NB4 (cell line): ENCODE data around the gene CCT4.

ENCODE experiments used
- MYC ChIP-seq: IDR thresholded peaks from 2 replicates; pipeline ENCODE4 v1.6.1; 2011; ENCODE audit warnings: low read depth, low read length
- POLR2A ChIP-seq: IDR thresholded peaks from 2 replicates; pipeline ENCODE4 v1.6.1; 2011; ENCODE audit warnings: mild to moderate bottlenecking; ENCODE audit not compliant: insufficient read length; ENCODE audit errors: extremely low read depth
- TF ChIP-seq, protein P1 (sequence below): IDR thresholded peaks from one replicate; pipeline ENCODE4 v1.5.1; 2012; ENCODE audit warnings: low read depth, low read length
- TF ChIP-seq, protein P2 (sequence below): IDR thresholded peaks from 2 replicates; pipeline ENCODE4 v1.6.1; 2011; ENCODE audit warnings: low read depth, low read length

DNA sequence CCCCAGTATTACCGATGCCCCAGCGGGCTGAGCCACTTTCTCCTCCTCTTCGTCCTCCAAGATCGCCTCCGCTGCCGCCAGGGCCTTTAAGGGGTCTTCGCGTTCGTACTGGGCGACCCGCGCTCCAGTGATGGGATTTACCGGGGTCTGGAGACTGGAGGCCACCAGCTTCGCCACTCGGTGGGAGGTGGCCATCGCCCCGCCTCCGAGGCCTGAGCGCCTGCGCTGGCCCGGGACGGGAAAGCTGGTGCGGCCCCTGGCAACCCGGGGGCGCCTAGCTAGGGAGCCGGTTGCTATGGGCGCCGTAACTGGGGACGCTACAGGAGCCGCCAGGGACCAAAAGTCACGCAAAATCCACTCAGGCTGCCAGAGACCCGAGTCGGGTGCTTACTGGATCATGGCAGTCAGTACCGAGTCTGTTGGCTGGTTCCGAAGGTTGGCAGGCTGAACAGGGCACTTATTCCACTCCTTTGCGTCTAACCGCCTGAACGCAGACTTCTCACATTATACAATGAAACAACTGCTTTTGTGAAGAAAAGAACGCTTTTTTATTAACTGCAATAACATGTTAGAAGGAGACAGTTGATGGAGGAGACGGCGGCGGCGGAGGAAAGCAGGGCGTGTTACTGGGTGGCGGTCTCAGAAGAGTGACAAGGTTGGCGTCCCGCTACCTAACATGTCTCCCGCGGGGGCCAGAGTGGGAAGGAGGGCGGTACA, 34.5 kb downstream of the CCT4 start, which contains the start of gene FAM161A:
- TF ChIP-seq, protein P1, sequence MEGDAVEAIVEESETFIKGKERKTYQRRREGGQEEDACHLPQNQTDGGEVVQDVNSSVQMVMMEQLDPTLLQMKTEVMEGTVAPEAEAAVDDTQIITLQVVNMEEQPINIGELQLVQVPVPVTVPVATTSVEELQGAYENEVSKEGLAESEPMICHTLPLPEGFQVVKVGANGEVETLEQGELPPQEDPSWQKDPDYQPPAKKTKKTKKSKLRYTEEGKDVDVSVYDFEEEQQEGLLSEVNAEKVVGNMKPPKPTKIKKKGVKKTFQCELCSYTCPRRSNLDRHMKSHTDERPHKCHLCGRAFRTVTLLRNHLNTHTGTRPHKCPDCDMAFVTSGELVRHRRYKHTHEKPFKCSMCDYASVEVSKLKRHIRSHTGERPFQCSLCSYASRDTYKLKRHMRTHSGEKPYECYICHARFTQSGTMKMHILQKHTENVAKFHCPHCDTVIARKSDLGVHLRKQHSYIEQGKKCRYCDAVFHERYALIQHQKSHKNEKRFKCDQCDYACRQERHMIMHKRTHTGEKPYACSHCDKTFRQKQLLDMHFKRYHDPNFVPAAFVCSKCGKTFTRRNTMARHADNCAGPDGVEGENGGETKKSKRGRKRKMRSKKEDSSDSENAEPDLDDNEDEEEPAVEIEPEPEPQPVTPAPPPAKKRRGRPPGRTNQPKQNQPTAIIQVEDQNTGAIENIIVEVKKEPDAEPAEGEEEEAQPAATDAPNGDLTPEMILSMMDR: no peak
- TF ChIP-seq POLR2A: peak; percentile 38
- no peak for TF ChIP-seq MYC
- TF ChIP-seq, protein P2, sequence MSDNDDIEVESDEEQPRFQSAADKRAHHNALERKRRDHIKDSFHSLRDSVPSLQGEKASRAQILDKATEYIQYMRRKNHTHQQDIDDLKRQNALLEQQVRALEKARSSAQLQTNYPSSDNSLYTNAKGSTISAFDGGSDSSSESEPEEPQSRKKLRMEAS: no peak; the same call in 1 of the 2 replicates
